ENCODE results near the gene KRT80. TPM values are rescaled to one million over a fixed set of nuclear protein-coding genes. Genes with fewer than 3 reads are reported as not detected.

Gene KRT80
- total and polyA plus RNA-seq, 2 of the 13 experiments (the other 11 are each of a cell fraction or from before 2014, with no cell fraction given): 0.27 to 0.53 TPM

DNA sequence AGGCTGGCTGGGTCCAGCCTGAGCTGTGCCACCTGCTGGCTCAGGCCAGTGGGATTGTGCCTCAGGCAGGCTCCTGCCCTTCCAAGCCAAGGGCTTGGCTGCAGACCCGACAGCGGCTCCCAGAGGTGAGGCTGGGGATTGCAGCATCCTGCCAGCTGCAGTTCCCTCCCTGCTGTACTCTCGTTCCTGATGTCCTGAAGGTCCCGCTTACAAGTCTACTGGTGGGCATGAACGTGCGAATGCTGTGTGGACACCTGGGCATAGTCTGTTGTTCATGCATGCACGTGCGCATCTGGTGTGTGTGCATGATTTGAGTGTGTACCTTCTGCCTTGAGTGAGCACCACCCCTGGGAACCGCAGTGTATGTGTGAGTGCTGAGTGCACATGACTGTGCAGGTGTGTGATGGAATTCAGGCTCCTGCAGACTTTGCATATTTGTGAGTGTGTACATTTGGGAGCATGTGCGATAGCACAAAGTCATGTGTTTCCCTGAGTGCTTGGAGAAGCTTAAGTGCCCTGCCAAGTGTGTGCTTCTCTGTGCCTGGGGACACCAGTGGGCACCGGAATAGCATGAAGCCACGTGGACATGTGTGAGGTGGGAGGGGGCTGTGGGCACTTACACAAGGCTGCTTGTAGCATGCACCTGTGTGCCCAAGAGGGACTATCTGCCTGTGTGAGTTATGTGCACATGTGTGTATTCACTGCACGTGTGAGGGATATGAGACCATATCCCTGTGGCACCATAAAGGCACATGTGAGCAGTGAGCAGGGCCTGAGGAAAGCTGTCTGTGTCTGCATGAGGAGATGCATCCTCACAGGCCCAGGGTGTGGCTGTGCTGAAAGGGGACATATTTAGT lies 22.0 kb upstream of the KRT80 start (continued):
- TF ChIP-seq, protein P1, sequence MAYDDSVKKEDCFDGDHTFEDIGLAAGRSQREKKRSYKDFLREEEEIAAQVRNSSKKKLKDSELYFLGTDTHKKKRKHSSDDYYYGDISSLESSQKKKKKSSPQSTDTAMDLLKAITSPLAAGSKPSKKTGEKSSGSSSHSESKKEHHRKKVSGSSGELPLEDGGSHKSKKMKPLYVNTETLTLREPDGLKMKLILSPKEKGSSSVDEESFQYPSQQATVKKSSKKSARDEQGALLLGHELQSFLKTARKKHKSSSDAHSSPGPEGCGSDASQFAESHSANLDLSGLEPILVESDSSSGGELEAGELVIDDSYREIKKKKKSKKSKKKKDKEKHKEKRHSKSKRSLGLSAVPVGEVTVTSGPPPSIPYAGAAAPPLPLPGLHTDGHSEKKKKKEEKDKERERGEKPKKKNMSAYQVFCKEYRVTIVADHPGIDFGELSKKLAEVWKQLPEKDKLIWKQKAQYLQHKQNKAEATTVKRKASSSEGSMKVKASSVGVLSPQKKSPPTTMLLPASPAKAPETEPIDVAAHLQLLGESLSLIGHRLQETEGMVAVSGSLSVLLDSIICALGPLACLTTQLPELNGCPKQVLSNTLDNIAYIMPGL (CRISPR knock-in tag; IDR thresholded peaks at IDR 0.05; ENCODE audit: borderline replicate concordance in 1 of 2, low read depth in 1 of 2): peak in 1 of 2 experiments; percentile 52; a peak in 1 of 4 replicates
- TF ChIP-seq ZNF547 (CRISPR knock-in tag; IDR thresholded peaks at IDR 0.05) (no peak), SP4 (CRISPR knock-in tag; IDR thresholded peaks at IDR 0.05) (no peak), NAIF1 (CRISPR knock-in tag; IDR thresholded peaks at IDR 0.05; ENCODE audit: borderline replicate concordance) (no peak), CBFB (CRISPR knock-in tag; IDR thresholded peaks at IDR 0.05) (0 out of 2 replicates have a peak, but pooled peaks have one; percentile 25), ERF (CRISPR knock-in tag; IDR thresholded peaks at IDR 0.05) (peak; percentile 50; the same call in 1 of the 2 replicates), ELF4 (CRISPR knock-in tag; IDR thresholded peaks at IDR 0.05; ENCODE audit: borderline replicate concordance) (no peak), RARA (CRISPR knock-in tag; IDR thresholded peaks at IDR 0.05) (no peak), JDP2 (CRISPR knock-in tag; IDR thresholded peaks at IDR 0.05; ENCODE audit: borderline replicate concordance) (no peak), KDM2A (CRISPR knock-in tag; IDR thresholded peaks at IDR 0.05; ENCODE audit: borderline replicate concordance, low read depth) (peak; percentile 67; the same call in 1 of the 2 replicates), IRF2 (CRISPR knock-in tag; IDR thresholded peaks at IDR 0.05) (peak; percentile 20; the same call in 1 of the 2 replicates), ZNF777 (CRISPR knock-in tag; IDR thresholded peaks at IDR 0.05) (no peak), MXI1 (IDR thresholded peaks at IDR 0.05; ENCODE audit: borderline replicate concordance, low read depth, low read length) (no peak)
- TF ChIP-seq, protein P2, sequence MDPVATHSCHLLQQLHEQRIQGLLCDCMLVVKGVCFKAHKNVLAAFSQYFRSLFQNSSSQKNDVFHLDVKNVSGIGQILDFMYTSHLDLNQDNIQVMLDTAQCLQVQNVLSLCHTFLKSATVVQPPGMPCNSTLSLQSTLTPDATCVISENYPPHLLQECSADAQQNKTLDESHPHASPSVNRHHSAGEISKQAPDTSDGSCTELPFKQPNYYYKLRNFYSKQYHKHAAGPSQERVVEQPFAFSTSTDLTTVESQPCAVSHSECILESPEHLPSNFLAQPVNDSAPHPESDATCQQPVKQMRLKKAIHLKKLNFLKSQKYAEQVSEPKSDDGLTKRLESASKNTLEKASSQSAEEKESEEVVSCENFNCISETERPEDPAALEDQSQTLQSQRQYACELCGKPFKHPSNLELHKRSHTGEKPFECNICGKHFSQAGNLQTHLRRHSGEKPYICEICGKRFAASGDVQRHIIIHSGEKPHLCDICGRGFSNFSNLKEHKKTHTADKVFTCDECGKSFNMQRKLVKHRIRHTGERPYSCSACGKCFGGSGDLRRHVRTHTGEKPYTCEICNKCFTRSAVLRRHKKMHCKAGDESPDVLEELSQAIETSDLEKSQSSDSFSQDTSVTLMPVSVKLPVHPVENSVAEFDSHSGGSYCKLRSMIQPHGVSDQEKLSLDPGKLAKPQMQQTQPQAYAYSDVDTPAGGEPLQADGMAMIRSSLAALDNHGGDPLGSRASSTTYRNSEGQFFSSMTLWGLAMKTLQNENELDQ (CRISPR knock-in tag; IDR thresholded peaks at IDR 0.05; ENCODE audit: borderline replicate concordance): no peak
- TF ChIP-seq, protein P3, sequence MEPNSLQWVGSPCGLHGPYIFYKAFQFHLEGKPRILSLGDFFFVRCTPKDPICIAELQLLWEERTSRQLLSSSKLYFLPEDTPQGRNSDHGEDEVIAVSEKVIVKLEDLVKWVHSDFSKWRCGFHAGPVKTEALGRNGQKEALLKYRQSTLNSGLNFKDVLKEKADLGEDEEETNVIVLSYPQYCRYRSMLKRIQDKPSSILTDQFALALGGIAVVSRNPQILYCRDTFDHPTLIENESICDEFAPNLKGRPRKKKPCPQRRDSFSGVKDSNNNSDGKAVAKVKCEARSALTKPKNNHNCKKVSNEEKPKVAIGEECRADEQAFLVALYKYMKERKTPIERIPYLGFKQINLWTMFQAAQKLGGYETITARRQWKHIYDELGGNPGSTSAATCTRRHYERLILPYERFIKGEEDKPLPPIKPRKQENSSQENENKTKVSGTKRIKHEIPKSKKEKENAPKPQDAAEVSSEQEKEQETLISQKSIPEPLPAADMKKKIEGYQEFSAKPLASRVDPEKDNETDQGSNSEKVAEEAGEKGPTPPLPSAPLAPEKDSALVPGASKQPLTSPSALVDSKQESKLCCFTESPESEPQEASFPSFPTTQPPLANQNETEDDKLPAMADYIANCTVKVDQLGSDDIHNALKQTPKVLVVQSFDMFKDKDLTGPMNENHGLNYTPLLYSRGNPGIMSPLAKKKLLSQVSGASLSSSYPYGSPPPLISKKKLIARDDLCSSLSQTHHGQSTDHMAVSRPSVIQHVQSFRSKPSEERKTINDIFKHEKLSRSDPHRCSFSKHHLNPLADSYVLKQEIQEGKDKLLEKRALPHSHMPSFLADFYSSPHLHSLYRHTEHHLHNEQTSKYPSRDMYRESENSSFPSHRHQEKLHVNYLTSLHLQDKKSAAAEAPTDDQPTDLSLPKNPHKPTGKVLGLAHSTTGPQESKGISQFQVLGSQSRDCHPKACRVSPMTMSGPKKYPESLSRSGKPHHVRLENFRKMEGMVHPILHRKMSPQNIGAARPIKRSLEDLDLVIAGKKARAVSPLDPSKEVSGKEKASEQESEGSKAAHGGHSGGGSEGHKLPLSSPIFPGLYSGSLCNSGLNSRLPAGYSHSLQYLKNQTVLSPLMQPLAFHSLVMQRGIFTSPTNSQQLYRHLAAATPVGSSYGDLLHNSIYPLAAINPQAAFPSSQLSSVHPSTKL (CRISPR knock-in tag; IDR thresholded peaks at IDR 0.05): no peak
- TF ChIP-seq, protein P4, sequence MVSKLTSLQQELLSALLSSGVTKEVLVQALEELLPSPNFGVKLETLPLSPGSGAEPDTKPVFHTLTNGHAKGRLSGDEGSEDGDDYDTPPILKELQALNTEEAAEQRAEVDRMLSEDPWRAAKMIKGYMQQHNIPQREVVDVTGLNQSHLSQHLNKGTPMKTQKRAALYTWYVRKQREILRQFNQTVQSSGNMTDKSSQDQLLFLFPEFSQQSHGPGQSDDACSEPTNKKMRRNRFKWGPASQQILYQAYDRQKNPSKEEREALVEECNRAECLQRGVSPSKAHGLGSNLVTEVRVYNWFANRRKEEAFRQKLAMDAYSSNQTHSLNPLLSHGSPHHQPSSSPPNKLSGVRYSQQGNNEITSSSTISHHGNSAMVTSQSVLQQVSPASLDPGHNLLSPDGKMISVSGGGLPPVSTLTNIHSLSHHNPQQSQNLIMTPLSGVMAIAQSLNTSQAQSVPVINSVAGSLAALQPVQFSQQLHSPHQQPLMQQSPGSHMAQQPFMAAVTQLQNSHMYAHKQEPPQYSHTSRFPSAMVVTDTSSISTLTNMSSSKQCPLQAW (CRISPR knock-in tag; IDR thresholded peaks at IDR 0.05): 0 out of 2 replicates have a peak, but pooled peaks have one; percentile 50
- TF ChIP-seq, protein P5, sequence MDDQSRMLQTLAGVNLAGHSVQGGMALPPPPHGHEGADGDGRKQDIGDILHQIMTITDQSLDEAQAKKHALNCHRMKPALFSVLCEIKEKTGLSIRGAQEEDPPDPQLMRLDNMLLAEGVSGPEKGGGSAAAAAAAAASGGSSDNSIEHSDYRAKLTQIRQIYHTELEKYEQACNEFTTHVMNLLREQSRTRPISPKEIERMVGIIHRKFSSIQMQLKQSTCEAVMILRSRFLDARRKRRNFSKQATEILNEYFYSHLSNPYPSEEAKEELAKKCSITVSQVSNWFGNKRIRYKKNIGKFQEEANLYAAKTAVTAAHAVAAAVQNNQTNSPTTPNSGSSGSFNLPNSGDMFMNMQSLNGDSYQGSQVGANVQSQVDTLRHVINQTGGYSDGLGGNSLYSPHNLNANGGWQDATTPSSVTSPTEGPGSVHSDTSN (CRISPR knock-in tag; IDR thresholded peaks at IDR 0.05; ENCODE audit: borderline replicate concordance): no peak
